ENCODE measurements around the gene CALD1. TPM values are rescaled to one million over a fixed set of nuclear protein-coding genes. Genes with fewer than 3 reads are reported as not detected.

The CALD1 gene
- total RNA-seq, 1 experiment from 2014 or later, result 107 TPM

- no peak for TF ChIP-seq CTCF (conservative IDR thresholded peaks at IDR 0.05)
- Mint-ChIP-seq H3K9me3 (no peaks in the 10 kb centered on the region), H3K4me1 (peaks cover 0 to 2% of the 10 kb centered on the region in 2 experiments; a peak in 1 of 4 replicates), H3K27me3 (ENCODE audit: low read depth) (no peaks in the 10 kb centered on the region), H3K36me3 (ENCODE audit: insufficient read depth in 1 of 3, low read depth in 3 of 3) (peaks cover 26 to 65% (median 52%) of the 10 kb centered on the region in 3 experiments; a peak in 6 of 7 replicates), H3K27ac (no peak overlapping the region), H3K4me3 (no peak overlapping the region)
- Histone ChIP-seq H3K27ac (ENCODE audit: insufficient read length, low read depth, low read length) (no peak overlapping the region), H2BK15ac (ENCODE audit: low read depth, low read length) (no peak overlapping the region), H3K23ac (ENCODE audit: insufficient read length, low read depth, low read length) (no peak overlapping the region), H3K14ac (ENCODE audit: insufficient read depth, low read length) (no peak overlapping the region), H2BK120ac (ENCODE audit: low read depth, low read length, poor library complexity, severe bottlenecking) (no peak overlapping the region), H3K79me1 (ENCODE audit: insufficient read depth, low read depth, low read length, poor library complexity, severe bottlenecking) (no peaks in the 10 kb centered on the region), H2BK20ac (ENCODE audit: low read depth, low read length, poor library complexity, severe bottlenecking) (no peak overlapping the region), H3K4ac (ENCODE audit: low read depth, low read length) (no peak overlapping the region), H3K27me3 (ENCODE audit: insufficient read depth, low read length) (no peaks in the 10 kb centered on the region), H4K91ac (ENCODE audit: insufficient read length, low read depth, low read length) (no peak overlapping the region), H3K4me1 (ENCODE audit: insufficient read depth, low read length) (no peaks in the 10 kb centered on the region), H2BK12ac (ENCODE audit: insufficient read length, low read depth, low read length) (no peak overlapping the region), H3K56ac (ENCODE audit: insufficient read length, low read depth, low read length) (no peak overlapping the region), H2AFZ (ENCODE audit: low read length) (no peak overlapping the region), H4K5ac (ENCODE audit: insufficient read length, low read depth, low read length) (no peak overlapping the region), H3K23me2 (ENCODE audit: insufficient read length, low read depth, low read length, poor library complexity, severe bottlenecking) (no peaks in the 10 kb centered on the region), H3K9me3 (ENCODE audit: control insufficient read depth, low read depth, low read length) (no peaks in the 10 kb centered on the region), H2BK5ac (ENCODE audit: insufficient read length, low read length) (no peak overlapping the region), H3K79me2 (ENCODE audit: insufficient read depth, low read length) (no peaks in the 10 kb centered on the region), H4K20me1 (ENCODE audit: control insufficient read depth, insufficient read depth, insufficient read length) (no peaks in the 10 kb centered on the region), H3K18ac (ENCODE audit: insufficient read length, low read depth, low read length) (no peak overlapping the region), H3T11ph (ENCODE audit: low read length) (no peak overlapping the region), H2AK5ac (ENCODE audit: insufficient read length, low read length) (no peak overlapping the region), H4K8ac (replicated peaks; ENCODE audit: insufficient read length, low read depth, low read length) (no peak overlapping the region), H3K4me2 (ENCODE audit: insufficient read depth, insufficient read length, low read length) (no peak overlapping the region), H3K9ac (ENCODE audit: extremely low read depth, insufficient read length, low read length) (no peak overlapping the region)
- WGBS (ENCODE audit: extremely low coverage, insufficient read length, low lambda C conversion rate), result no CpG with 5 or more reads among the region's 1 CpG
- DNase-seq, result no peak
These were observed 168.4 kb downstream of the CALD1 start for GRCh38 chr7:134947831-134948230.

Data from H9 (cell line).